ENCODE data around the gene PRIM2.
"Not testable (repeated sequence)": the region's sequence is repeated elsewhere in the genome, so short reads cannot be mapped to it uniquely, and the experiment has no call there.

PRIM2 gene

GRCh38 chr6:57421503-57421902 is 104.1 kb downstream of the PRIM2 start:
- TF ChIP-seq, protein P1, sequence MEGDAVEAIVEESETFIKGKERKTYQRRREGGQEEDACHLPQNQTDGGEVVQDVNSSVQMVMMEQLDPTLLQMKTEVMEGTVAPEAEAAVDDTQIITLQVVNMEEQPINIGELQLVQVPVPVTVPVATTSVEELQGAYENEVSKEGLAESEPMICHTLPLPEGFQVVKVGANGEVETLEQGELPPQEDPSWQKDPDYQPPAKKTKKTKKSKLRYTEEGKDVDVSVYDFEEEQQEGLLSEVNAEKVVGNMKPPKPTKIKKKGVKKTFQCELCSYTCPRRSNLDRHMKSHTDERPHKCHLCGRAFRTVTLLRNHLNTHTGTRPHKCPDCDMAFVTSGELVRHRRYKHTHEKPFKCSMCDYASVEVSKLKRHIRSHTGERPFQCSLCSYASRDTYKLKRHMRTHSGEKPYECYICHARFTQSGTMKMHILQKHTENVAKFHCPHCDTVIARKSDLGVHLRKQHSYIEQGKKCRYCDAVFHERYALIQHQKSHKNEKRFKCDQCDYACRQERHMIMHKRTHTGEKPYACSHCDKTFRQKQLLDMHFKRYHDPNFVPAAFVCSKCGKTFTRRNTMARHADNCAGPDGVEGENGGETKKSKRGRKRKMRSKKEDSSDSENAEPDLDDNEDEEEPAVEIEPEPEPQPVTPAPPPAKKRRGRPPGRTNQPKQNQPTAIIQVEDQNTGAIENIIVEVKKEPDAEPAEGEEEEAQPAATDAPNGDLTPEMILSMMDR (IDR thresholded peaks at IDR 0.05) = no peak
- Histone ChIP-seq H2AFZ (no peak overlapping the region), H3K27ac (no peak overlapping the region), H3K79me2 (no peaks in the 10 kb centered on the region), H3K4me2 (ENCODE audit: low read length) (peak overlapping the region; percentile 11), H3K9ac (no peak overlapping the region), H3K36me3 (ENCODE audit: control insufficient read depth, insufficient read depth, low read length) (no peaks in the 10 kb centered on the region), H3K9me3 (ENCODE audit: control insufficient read depth, low read length) (no peaks in the 10 kb centered on the region), H3K4me1 (peaks cover 11% of the 10 kb centered on the region), H3K27me3 (ENCODE audit: control insufficient read depth, insufficient read depth, low read length) (no peaks in the 10 kb centered on the region), H3K4me3 (ENCODE audit: low read depth, low read length) (no peak overlapping the region)

- H3K27me3 ChIP-seq (ENCODE audit: control insufficient read depth, insufficient read depth, low read length) = no peaks in the 10 kb centered on the region
- H3K27ac ChIP-seq = no peak overlapping the region
- H3K4me2 ChIP-seq (ENCODE audit: low read length) = no peak overlapping the region
- H3K9ac ChIP-seq = no peak overlapping the region
- no peaks in the 10 kb centered on the region for H3K9me3 ChIP-seq (ENCODE audit: control insufficient read depth, low read length)
- H3K4me1 ChIP-seq = peaks cover 11% of the 10 kb centered on the region
- no peak overlapping the region for H2AFZ ChIP-seq
- H3K79me2 ChIP-seq = no peaks in the 10 kb centered on the region
- H3K4me3 ChIP-seq (ENCODE audit: low read depth, low read length) = no peak overlapping the region
- TF ChIP-seq, protein P1 (IDR thresholded peaks at IDR 0.05) = no peak
- H3K36me3 ChIP-seq (ENCODE audit: control insufficient read depth, insufficient read depth, low read length) = no peaks in the 10 kb centered on the region
Measured at GRCh38 chr6:57423468-57423867, 106.0 kb downstream of the PRIM2 start.

DNA sequence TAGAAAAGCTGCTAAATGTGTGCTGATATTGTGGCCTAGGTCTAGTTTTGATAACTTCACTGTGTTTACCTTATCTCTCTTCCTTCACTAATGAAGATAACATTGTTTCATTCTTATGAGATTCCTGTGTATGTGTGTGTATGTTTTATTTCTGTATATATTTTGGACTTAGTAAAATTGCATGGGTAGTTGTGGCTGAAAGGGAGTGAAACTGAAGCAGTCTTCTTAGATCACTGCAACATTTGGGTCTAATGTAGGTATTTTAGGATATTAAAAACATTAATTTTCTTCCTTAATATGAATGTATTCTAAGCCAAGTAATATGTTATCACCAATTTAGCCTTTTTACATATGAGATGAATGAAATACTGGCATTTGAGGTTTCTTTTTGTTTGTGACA is 114.3 kb downstream of the PRIM2 start:
- H3K4me3 ChIP-seq (ENCODE audit: low read depth, low read length); H3K9me3 ChIP-seq (ENCODE audit: control insufficient read depth, low read length); H3K9ac ChIP-seq; H3K79me2 ChIP-seq; H3K4me2 ChIP-seq (ENCODE audit: low read length); H3K27ac ChIP-seq; H3K27me3 ChIP-seq (ENCODE audit: control insufficient read depth, insufficient read depth, low read length); H3K4me1 ChIP-seq; H3K36me3 ChIP-seq (ENCODE audit: control insufficient read depth, insufficient read depth, low read length); H2AFZ ChIP-seq: not testable (repeated sequence)

DNA sequence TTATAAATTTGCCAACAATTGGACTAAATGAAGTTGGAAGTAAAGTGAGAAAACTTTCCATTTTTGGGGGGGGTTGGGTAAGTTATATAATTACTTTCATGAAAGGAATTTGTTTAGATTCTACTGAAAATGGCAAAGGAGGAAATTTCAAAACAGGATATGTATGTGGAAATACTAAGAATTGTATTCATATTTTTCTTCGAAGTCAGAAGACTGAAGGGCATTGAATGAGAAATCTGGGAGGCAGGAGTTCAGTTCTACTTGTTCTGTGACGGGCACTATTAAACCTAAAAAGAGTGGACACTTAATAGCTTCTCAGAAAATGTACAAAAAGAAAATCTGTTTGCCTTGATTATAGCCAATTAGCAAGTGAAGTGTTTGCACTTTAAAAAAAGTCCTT is 114.7 kb downstream of the PRIM2 start:
- Histone ChIP-seq H3K9ac (no peak overlapping the region), H3K27me3 (ENCODE audit: control insufficient read depth, insufficient read depth, low read length) (no peaks in the 10 kb centered on the region), H3K79me2 (no peaks in the 10 kb centered on the region), H3K4me1 (no peaks in the 10 kb centered on the region), H2AFZ (no peak overlapping the region), H3K4me2 (ENCODE audit: low read length) (no peak overlapping the region), H3K9me3 (ENCODE audit: control insufficient read depth, low read length) (no peaks in the 10 kb centered on the region), H3K36me3 (ENCODE audit: control insufficient read depth, insufficient read depth, low read length) (no peaks in the 10 kb centered on the region), H3K4me3 (ENCODE audit: low read depth, low read length) (no peak overlapping the region), H3K27ac (no peak overlapping the region)
- TF ChIP-seq, protein P1 (IDR thresholded peaks at IDR 0.05) = no peak

- no peaks in the 10 kb centered on the region for H3K27me3 ChIP-seq (ENCODE audit: control insufficient read depth, insufficient read depth, low read length)
- H3K9me3 ChIP-seq (ENCODE audit: control insufficient read depth, low read length) = no peaks in the 10 kb centered on the region
- H3K9ac ChIP-seq = no peak overlapping the region
- H3K4me2 ChIP-seq (ENCODE audit: low read length) = no peak overlapping the region
- no peak overlapping the region for H3K4me3 ChIP-seq (ENCODE audit: low read depth, low read length)
- H3K27ac ChIP-seq = no peak overlapping the region
- no peaks in the 10 kb centered on the region for H3K36me3 ChIP-seq (ENCODE audit: control insufficient read depth, insufficient read depth, low read length)
- no peaks in the 10 kb centered on the region for H3K79me2 ChIP-seq
- TF ChIP-seq, protein P1 (IDR thresholded peaks at IDR 0.05) = no peak
- no peak overlapping the region for H2AFZ ChIP-seq
- H3K4me1 ChIP-seq = no peaks in the 10 kb centered on the region
Measured at GRCh38 chr6:57432919-57433684, 115.7 kb downstream of the PRIM2 start.

- not testable (repeated sequence) for H3K4me3 ChIP-seq (ENCODE audit: low read depth, low read length); H3K36me3 ChIP-seq (ENCODE audit: control insufficient read depth, insufficient read depth, low read length); H3K4me2 ChIP-seq (ENCODE audit: low read length); H3K79me2 ChIP-seq; H3K9me3 ChIP-seq (ENCODE audit: control insufficient read depth, low read length); H3K27ac ChIP-seq; H3K27me3 ChIP-seq (ENCODE audit: control insufficient read depth, insufficient read depth, low read length); H2AFZ ChIP-seq; H3K4me1 ChIP-seq; H3K9ac ChIP-seq
Measured at GRCh38 chr6:57433790-57434189, 116.4 kb downstream of the PRIM2 start.

Data from parathyroid adenoma (tissue), 2 donors.